UCSD-AML1 (cell line): ENCODE data around the gene IPCEF1.

Experiments used
- DNase-seq: peaks from one replicate; lab custom pipeline; 2025; ENCODE audit not compliant: unreplicated experiment; lab: John Stamatoyannopoulos, UW

The IPCEF1 gene

GRCh38 chr6:154356690-154357089, at the start of gene IPCEF1:
IPCEF1 (minus strand) TSS chr6:154356803; CDS start chr6:154265947, 90,856 bp downstream.
- DNase-seq, result peak; percentile 26

DNA sequence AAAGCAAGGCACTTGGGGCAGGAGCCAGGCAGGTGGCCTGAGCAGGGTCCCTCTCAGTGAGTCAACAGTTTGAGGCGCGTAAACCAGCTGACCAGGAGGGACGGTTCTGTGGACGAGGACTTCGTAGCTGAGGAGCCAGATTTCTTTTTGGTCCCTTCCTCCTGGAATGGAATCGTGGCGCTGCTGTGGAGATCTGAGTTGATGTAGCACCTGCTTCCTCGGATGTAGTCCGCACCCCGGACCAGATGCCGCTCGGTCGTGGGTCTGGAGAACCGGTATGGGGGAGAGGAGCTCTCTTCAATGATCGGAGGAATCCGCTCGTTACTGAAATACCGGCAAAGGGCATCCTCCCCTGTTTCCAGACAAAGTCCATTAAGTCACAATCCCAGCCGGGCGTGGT, 49.7 kb upstream of the IPCEF1 start:
- DNase-seq, result no peak

- DNase-seq, result no peak
Observed at GRCh38 chr6:154404791-154405400, 48.3 kb upstream of the IPCEF1 start.

DNA sequence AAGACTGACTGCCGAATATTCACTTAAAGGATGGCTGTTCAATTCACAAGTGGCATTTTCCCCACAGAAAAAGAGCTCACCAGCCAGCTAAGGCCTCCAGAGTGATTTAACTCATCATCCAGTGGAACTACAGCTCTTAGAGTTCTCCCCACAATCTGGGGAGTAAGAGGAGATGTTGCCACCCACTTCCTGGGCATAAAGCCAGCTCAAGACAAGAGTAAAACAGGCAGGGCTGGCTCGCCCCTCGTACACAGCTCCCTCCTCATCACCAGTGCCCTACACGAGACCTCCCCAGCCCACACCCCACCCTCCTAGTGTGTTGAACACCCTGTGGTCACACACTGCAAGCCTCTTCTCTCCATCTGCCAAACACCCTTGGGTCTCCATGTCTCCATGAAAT, 47.2 kb upstream of the IPCEF1 start:
- DNase-seq, result no peak

GRCh38 chr6:154402081-154402780, 45.6 kb upstream of the IPCEF1 start:
- DNase-seq, result no peak

GRCh38 chr6:154399097-154399496, 42.5 kb upstream of the IPCEF1 start:
- DNase-seq, result no peak

DNA sequence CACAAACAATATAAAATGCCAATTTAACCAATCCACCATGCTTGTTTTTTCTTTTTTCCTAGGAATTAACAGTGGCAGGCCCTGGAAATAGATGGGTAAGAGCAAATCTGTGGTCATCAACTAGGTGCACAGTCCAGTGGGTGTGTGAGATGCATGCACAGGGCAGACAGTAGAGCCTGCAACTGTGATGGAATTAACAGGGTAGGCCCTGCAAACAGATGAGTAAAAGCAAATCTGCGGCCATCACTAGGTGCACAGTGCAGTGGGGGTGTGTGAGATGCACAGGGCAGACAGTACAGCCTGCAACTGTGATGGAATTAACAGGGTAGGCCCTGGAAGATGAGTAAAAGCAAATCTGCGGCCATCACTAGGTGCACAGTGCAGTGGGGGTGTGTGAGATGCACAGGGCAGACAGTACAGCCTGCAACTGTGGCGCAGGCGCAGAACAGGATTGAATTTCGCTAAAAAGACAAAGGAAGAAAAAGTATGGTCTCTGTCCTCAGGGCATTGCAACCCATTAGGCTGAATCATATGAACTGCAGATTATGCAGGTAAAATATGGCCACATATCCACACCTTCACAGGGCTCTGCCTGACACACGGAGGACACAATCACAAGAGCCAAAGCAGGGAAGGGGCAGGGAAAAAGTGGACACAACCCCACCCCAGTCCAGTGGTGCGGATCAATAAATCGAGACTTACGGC, 41.0 kb upstream of the IPCEF1 start:
- DNase-seq, result no peak

DNA sequence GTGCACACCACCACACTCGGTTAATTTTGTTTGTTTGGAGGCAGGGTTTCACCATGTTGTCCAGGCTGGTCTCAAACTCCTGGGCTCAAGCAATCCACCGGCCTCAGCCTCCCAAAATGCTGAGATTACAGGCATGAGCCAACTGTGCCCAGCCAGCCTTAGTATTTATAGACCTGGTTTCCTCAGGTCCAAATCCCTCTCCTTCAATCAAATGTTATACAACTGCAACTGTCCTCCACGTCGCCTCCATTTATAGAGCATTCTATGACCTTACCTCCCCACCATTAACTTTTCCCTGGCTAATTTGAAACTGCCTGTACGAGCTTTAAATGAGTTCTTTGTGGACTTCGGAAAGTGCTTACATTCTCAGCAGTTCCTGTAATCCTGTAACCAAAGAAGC, 39.3 kb upstream of the IPCEF1 start:
- DNase-seq, result no peak

DNA sequence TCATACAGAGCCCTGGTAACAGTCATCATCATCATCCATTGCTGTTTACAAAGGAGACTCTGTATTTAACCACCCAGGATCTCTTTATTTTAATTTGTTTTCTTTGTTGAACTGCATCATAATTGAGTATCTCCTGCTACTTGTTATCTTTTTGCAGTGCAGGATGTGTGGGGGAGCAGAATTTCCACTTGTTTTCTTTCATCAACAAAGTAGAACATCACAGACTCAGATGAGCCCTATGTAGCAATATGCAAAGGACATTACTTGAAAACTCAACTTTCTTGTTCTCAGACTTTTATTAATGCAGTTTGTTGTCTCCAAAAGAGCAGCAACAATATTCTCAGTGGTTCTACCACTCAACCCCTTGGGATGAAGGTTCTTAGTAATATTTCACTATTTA, 38.7 kb upstream of the IPCEF1 start:
- DNase-seq, result no peak

DNA sequence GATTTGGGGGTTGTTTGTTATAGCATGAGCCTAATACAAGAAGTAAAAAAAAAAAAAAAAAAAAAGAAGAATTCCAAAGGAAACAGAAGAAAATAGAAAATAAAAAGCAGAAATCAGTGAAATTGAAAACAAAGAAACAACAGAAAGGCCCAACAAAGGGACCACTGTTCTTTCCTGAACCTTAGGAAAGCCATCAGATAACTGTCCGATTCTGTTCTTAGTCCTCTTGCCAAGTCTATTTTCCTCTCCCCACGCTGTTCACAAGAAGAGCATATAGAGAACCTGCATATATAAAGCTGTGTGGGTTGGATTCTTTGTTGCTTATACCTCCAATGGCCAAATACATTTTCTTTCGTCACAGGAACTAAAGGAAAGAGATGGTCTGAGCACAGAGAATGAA, 38.0 kb upstream of the IPCEF1 start:
- DNase-seq, result no peak

- DNase-seq, result no peak
Observed at GRCh38 chr6:154390034-154390433, 33.4 kb upstream of the IPCEF1 start.

DNA sequence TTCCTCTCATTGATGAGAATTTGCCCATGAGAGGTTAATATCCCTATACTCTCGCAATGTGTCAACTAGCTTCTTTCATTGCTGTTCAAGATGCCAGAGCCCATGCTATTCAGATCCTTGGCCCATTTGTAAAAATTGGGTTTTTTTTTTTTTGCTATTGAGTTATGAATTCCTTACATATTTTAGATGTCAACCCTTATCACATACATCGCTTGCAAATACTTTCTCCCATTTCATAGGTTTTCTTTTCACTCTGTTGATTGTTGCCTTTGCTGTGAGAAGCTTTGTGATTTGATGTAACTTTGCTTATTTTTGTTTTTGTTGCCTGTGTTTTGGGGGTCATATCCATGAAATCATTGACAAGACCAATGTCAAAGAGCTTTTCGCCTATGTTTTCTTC, 32.2 kb upstream of the IPCEF1 start:
- DNase-seq, result no peak

DNA sequence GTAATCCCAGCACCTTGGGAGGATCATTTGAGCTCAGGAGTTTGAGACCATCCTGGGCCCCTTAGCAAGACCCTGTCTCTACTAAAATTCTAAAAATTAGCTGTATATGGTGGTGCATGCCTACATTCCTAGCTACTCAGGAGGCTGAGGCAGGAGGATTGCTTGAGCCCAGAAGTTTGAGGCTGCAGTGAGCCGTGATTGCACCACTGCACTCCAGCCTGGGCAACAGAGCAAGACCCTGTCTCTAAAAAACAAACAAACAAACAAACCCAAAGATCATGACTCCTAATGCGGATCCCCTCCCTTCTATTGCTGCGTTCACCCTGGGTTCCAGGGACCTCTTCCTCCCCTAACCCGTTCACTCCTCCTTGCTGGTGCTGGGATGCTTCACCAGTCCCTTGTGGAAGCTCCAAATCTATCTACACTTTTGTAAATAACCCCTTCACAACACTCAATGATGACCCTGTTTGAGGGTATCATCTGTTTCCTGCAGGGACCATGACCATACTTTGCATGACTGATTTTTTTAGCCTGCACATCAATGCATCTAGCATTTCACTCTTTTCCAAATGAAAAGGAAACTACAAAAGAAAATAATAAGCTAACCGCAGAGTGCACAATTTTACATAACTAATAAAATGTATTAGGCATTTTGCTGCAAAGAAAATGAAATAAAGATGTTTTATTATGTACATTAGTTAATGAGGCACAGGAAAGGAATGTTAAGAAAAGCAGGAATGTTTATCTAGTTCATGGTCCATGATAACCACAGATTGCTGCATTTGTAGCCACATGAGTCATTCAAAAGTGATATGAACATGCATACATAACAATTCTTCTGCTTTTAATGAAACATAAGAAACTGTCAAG, 30.5 kb upstream of the IPCEF1 start:
- no peak for DNase-seq

DNA sequence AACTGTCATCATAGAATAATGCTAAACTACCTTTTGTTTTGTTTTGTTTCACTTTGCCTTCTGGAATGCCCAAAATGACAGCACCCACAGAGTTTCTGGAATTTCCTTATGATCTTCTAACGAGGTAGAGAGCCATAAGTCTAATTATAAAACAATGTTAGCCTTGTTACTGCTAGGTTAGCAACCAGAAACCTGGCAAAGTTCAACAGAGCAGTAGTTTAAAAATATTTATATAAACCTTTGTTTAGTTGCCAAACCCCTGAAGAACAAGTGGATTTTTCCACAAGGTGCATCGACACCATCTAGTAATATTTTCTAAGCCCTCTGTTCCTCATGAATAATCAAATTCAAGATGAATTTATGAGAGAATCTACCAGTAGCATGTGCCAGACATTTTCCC, 27.6 kb upstream of the IPCEF1 start:
- DNase-seq, result no peak

DNA sequence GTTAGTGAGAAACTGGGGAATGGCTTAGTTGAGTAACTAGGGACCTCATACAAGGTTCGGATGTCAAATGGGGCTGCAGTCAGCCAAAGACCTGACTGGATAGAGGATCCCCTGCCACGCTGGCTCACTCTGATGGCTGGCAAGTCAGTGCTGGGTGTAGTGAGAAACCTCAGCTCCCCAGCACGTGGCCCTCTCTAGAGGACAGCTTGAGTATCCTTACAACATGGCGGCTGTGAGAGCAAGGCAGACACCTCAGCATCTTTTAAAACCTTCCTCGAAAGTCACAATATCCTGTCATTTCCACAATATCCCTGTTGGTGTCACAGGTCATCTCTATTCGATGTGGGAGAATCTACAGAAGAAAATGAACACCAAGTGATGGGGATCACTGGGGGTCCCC, 26.7 kb upstream of the IPCEF1 start:
- DNase-seq, result no peak

- DNase-seq, result no peak
Observed at GRCh38 chr6:154382740-154383139, 26.1 kb upstream of the IPCEF1 start.

DNA sequence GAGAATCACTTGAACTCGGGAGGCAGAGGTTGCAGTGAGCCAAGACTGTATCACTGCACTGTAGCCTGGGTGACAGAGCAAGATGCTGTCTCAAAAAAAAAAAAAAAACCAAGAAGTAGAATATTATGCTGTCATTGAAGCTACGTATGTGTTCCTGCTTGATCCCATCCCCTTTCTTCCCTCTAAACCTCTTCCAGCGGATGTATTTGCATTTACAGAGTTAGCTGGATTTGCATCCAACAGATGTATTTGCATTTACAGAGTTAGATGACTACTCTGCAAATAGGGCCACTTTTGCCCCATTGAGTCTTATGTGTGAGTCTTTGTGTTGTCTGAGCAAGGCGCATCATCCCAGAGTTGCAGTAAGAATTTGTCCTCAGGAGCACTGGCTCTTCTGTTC, 24.9 kb upstream of the IPCEF1 start:
- DNase-seq, result no peak

DNA sequence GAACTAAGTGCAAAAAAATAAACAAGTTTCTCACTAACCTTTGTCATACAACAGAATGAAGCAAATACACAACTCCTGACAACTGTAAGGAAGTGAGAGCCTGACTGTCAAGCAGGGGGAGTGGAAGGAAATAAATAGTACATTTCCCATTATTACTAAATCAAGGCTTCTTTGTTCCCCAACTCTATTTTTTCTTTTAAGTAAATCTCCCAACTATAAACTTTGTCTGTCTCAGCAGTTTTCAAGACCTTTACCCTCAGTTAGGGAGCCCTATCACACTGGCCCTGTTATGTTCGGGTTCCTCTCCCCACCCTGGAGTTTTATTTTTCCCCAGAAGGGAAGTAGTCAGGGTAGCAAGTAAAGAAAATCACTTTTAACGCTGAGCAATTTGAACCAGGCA, 24.1 kb upstream of the IPCEF1 start:
- no peak for DNase-seq

- no peak for DNase-seq
Observed at GRCh38 chr6:154379585-154379984, 23.0 kb upstream of the IPCEF1 start.

GRCh38 chr6:154378518-154378917, 21.9 kb upstream of the IPCEF1 start:
- DNase-seq, result no peak

DNA sequence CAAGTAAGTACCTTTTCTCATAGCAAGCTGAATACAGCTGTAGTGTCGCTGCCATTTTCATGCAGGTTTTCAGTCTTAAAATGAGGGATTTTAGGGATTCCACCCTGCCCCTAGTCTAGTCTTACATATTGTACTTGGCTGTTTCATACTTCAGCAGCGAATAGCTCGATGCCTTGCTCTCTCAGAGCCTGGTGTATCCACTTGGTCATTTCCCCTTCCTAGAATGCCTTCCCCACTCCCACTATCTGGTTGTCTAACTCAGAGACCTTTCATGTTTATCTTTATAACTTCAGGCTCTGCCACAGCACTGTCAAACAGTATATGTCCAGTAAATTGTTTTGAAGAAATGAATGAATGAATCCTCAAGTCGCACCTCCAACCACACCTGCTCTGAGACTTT, 21.1 kb upstream of the IPCEF1 start:
- no peak for DNase-seq
